Prostate gland (tissue), 2 donors: ENCODE data around the gene ITM2B. TPM values are rescaled to one million over a fixed set of nuclear protein-coding genes. Genes with fewer than 3 reads are reported as not detected.
A peak's percentile ranks its signal among the peaks of the same experiment; 100 is the strongest.
"Not testable (repeated sequence)": the region's sequence is repeated elsewhere in the genome, so short reads cannot be mapped to it uniquely, and the experiment has no call there.

Source experiments
- DNase-seq: peaks from one replicate; pipeline ENCODE4 v3.0.0-alpha.2; 2019; ENCODE audit warnings: low spot score
- H3K27ac ChIP-seq, 2 donors: fragments of 200-600 bp; sonication (generic); 2 replicates each; pipeline ENCODE4 v1.5.1; 2017 to 2019
- H3K27me3 ChIP-seq: fragments of 200-600 bp; sonication (generic); replicated peaks from 2 replicates; pipeline ENCODE4 v1.5.1; 2019; ENCODE audit not compliant: insufficient read depth
- H3K36me3 ChIP-seq, 2 donors: fragments of 200-600 bp; sonication (generic); 1 replicate in 1 of 2; 2 replicates in 1 of 2; pipeline versions ENCODE4 v1.5.1 to v1.8.1; 2017 to 2019
- H3K4me1 ChIP-seq: fragments of 200-600 bp; sonication (generic); replicated peaks from 2 replicates; pipeline ENCODE4 v1.5.1; 2019
- H3K4me3 ChIP-seq, 2 donors: fragments of 200-600 bp; sonication (generic); 2 replicates each; pipeline ENCODE4 v1.5.1; 2017 to 2019
- H3K9me3 ChIP-seq: fragments of 200-600 bp; sonication (generic); 2 replicates; pipeline ENCODE4 v1.5.1; 2017
- CTCF ChIP-seq, 4 experiments: fragments of 200-600 bp in 2 of 4; fragments of 450-650 bp in 2 of 4; sonication (generic) in 2 of 4; IDR thresholded peaks; 1 replicate in 3 of 4; 2 replicates in 1 of 4; pipeline ENCODE4 v1.5.1; 2016 to 2019; ENCODE audit warnings: antibody characterized with exemption in 4 of 4, mild to moderate bottlenecking in 2 of 4, moderate library complexity in 2 of 4
- POLR2A ChIP-seq: fragments of 450-650 bp; IDR thresholded peaks from one replicate; pipeline ENCODE4 v1.6.1; 2016; ENCODE audit warnings: antibody characterized with exemption, mild to moderate bottlenecking
- POLR2AphosphoS5 ChIP-seq: sonication (generic); formaldehyde crosslinking; IDR thresholded peaks from one replicate; pipeline ENCODE4 v1.6.1; 2017; ENCODE audit warnings: antibody characterized with exemption
- WGBS: methylation state at CpG from one replicate; pipeline ENCODE4 v1.1.5; 2018; 5-methylcytosine and 5-hydroxymethylcytosine counted together
- intact Hi-C: fragments of 100-400 bp; cut with DNase I; formaldehyde crosslinking; loops from one replicate; pipeline ENCODE4 v1.14.2; 2022
- total RNA-seq, 2 donors: library from RNA; depleted of rRNA; stranded (reverse); fragments of >200 nt; gene quantifications; one replicate each; pipeline ENCODE4 v1.1.0, GENCODE V29; 2016

Gene ITM2B
- total RNA-seq, 2 donors from 2014 or later: 401 to 632 TPM

GRCh38 chr13:48233889-48234488 is 983 bp downstream of the ITM2B start:
- Histone ChIP-seq H3K4me1 (peaks cover 6% of the 10 kb centered on the region), H3K27me3 (no peaks in the 10 kb centered on the region), H3K27ac (peak overlapping the region; percentile 100), H3K4me3 (peak overlapping the region; percentile 97 to 100), H3K9me3 (no peaks in the 10 kb centered on the region), H3K36me3 (no peaks in the 10 kb centered on the region)
- peak; percentile 57 for TF ChIP-seq POLR2AphosphoS5
- TF ChIP-seq POLR2A: no peak
- peak; percentile 22 for DNase-seq
- intact Hi-C loops: loop anchor here (2.0 to 10.0 kb wide), 6 partner anchors 69 to 341 kb away; partner anchors contain the start of genes LPAR6, MED4, NUDT15 and RB1
- 0% methylated on average over 12 of the region's 12 CpGs for WGBS

GRCh38 chr13:48234566-48235340 is 1.7 kb downstream of the ITM2B start:
- Histone ChIP-seq H3K27me3 (no peaks in the 10 kb centered on the region), H3K9me3 (no peaks in the 10 kb centered on the region), H3K4me3 (peak overlapping the region; percentile 97 to 100), H3K36me3 (no peaks in the 10 kb centered on the region), H3K4me1 (peaks cover 6% of the 10 kb centered on the region), H3K27ac (peak overlapping the region; percentile 100)
- 12% methylated on average over 7 of the region's 7 CpGs for WGBS
- intact Hi-C loops: loop anchor here (5.0 to 10.0 kb wide), 5 partner anchors 107 to 340 kb away; partner anchors contain the start of genes LPAR6, MED4 and NUDT15
- DNase-seq: no peak
- TF ChIP-seq CTCF (IDR thresholded peaks at IDR 0.05): no peak
- no peak for TF ChIP-seq POLR2AphosphoS5
- TF ChIP-seq POLR2A: no peak

DNA sequence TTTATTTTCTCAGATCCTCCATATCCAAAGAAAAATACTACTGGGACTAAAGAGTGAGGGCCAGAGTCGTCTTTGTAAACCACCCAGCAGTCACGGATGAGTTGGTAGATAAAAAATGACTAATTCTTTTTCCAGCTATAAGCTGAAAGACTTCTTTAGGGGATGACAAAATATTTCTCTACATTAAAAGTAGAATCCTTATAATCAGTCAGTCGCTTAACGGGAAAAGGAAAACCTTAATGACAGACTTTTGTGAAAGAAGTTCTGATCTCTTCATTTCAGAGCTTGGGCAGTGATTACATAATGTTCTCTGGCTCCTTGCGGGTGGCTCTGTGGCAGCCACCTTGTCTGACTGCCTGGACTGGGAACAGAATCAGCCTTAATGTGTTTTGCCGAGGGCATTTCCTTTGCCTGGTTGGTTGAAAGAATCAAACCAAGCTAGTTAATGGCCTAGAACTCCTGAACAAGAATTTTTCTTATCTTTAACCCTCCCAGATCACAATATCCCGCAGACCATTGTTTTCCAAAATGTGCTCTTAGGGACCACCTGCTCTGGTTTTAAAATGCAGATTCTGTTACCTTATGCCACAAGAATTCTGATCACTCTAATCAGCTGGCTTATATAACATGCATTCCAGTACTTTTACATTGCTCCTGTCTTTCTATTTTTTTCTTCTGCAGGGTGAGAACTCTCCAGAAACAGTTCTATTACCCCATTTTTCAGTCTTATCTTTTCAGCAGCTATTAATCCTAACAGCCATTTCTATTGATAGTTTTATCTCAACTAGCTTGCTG is 2.5 kb downstream of the ITM2B start:
- Histone ChIP-seq H3K9me3 (no peaks in the 10 kb centered on the region), H3K27ac (peak overlapping the region; percentile 100), H3K4me1 (peaks cover 6% of the 10 kb centered on the region), H3K4me3 (peak overlapping the region; percentile 97 to 100), H3K36me3 (no peaks in the 10 kb centered on the region), H3K27me3 (no peaks in the 10 kb centered on the region)
- DNase-seq: peak; percentile 72
- intact Hi-C loops: loop anchor here (10.0 kb wide), 3 partner anchors 141 to 339 kb away; partner anchors contain the start of genes LPAR6 and MED4
- TF ChIP-seq CTCF (IDR thresholded peaks at IDR 0.05) (no peak), POLR2A (peak; percentile 55), POLR2AphosphoS5 (peak; percentile 79)
- 12% methylated on average over 7 of the region's 7 CpGs for WGBS

DNA sequence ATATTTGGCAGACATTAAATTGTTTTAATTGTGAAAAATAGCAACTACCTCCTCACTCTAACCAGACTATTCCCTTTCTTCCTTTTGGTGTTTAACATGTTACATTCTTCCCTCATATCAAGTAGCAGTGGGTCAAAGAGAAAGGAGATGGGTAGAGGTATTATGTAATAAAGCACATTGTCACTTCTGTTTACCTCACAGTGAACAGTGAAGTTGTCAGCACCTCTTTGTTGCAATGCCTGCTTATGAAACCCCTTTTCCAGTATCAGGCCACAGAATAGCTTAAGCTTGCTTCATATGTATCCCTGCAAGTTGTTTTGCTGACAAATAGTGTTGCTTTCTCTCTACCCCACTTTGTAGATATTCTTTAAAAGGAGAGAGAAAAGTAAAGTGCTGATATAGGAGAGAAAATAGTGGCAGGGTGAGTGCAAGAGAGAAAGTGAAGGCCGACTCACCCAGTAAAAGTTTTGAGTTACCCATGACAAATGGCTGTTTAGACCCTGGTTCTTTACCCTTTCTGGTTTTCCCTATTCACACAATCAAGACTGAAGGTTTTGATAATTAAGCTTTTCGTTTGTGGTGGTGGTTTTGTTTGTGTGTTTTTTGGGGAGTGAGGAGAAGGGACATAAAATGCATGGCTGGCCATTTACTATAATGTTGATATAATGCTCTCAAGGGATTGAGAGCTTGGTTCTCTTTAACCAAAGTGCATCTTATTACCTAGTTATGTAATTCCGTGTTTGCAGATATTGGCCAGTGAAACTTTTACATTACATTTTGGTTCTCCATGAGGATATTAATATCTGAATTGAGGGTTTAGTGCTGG is 3.7 kb downstream of the ITM2B start:
- peaks cover 5% of the 10 kb centered on the region for H3K4me1 ChIP-seq
- H3K4me3 ChIP-seq: peak overlapping the region; percentile 3 to 100

DNA sequence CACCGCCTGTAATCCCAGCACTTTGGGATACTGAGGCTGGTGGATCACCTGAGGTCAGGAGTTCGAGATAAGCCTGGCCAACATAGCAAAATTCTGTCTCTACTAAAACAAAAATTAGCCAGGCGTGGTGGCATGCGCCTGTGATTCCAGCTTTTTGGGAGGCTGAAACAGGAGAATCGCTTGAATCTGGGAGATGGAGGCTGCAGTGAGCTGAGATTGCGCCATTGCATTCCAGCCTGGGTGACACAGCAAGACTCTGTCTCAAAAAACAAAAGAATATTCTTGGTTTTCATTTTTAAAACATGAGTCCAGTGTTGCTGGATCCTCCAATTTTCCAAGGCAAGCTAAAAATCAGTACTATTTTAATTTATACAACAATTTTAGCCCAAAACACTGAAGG is 6.4 kb downstream of the ITM2B start:
- not testable (repeated sequence) for DNase-seq, H3K4me3 ChIP-seq, H3K27me3 ChIP-seq, H3K4me1 ChIP-seq, H3K36me3 ChIP-seq, H3K9me3 ChIP-seq, H3K27ac ChIP-seq
- intact Hi-C loops: loop anchor here (10.0 kb wide), 3 partner anchors 145 to 335 kb away; partner anchors contain the start of genes LPAR6 and MED4
- WGBS: 98% methylated on average over 6 of the region's 6 CpGs

More for the DNA sequence above, 3.7 kb downstream of the ITM2B start:
- Histone ChIP-seq H3K27ac (peak overlapping the region; percentile 100), H3K36me3 (no peaks in the 10 kb centered on the region), H3K27me3 (no peaks in the 10 kb centered on the region), H3K9me3 (no peaks in the 10 kb centered on the region)
- intact Hi-C loops: loop anchor here (10.0 kb wide), 3 partner anchors 142 to 338 kb away; partner anchors contain the start of genes LPAR6 and MED4
- TF ChIP-seq POLR2A: no peak
- no peak for TF ChIP-seq CTCF (IDR thresholded peaks at IDR 0.05)
- no peak for TF ChIP-seq POLR2AphosphoS5
- WGBS: 14% methylated on average over 3 of the region's 3 CpGs
- DNase-seq: no peak
